Right renal pelvis (tissue), 4 donors: ENCODE data around the gene IMPG2. TPM values are rescaled to one million over a fixed set of nuclear protein-coding genes. Genes with fewer than 3 reads are reported as not detected.

Source experiments
- DNase-seq, 4 donors: peaks; one replicate each; pipeline ENCODE4 v3.0.0-alpha.2; 2013; ENCODE audit warnings: low read depth in 4 of 4, low spot score in 3 of 4, missing footprints in 1 of 4
- polyA plus RNA-seq, 4 donors: library from polyadenylated mRNA; unstranded; fragments of 120-200 nt; gene quantifications; one replicate each; pipeline ENCODE4 v1.2.1, GENCODE V29; 2013; ENCODE audit not compliant: insufficient read length in 4 of 4

Gene IMPG2
- polyA plus RNA-seq, 4 donors, result 0.29 to 0.63 (median 0.47) TPM

DNA sequence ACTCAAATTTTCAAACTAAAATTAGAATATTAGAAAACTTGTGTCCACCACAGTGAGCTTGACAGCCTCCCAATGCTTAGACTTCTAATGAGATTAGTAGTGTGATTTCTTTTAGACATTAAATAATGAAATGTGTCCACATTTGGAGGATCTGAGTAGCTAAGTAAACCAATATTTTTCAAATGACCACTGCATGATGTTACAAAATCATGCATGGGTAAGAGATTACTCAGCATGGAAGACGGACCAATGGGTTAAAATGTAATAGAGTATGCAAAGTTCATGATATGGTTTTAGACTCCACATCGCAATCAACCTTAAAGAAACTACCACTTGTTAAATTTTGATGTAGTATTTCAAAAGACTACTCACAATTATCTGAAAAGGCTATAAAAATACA lies 130.6 kb downstream of the IMPG2 start:
- no peak for DNase-seq

GRCh38 chr3:101189176-101189575 lies 131.2 kb downstream of the IMPG2 start:
- no peak for DNase-seq

- DNase-seq, result no peak
These were observed 135.0 kb downstream of the IMPG2 start for GRCh38 chr3:101185341-101185740.

- no peak for DNase-seq
These were observed 136.3 kb downstream of the IMPG2 start for GRCh38 chr3:101184111-101184510.

DNA sequence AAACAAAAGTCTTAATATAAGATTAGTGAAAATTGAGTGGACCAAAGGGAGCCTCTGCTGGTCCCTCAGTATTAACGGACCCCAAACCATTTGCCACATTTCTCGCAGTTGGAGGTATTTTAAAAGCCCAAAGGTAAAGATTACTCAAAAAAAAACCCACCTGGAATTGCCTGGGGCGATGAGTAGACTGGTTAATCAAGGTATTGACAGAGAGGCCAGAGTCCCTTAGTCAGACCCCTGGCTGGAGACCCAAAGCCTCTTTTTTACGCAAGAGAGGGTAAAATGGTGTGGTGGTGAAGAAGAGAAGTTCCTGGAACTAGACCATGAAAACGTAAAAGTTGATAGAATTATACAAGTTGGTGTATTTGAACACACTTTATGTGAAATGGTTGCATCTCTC lies 137.2 kb downstream of the IMPG2 start:
- no peak for DNase-seq

DNA sequence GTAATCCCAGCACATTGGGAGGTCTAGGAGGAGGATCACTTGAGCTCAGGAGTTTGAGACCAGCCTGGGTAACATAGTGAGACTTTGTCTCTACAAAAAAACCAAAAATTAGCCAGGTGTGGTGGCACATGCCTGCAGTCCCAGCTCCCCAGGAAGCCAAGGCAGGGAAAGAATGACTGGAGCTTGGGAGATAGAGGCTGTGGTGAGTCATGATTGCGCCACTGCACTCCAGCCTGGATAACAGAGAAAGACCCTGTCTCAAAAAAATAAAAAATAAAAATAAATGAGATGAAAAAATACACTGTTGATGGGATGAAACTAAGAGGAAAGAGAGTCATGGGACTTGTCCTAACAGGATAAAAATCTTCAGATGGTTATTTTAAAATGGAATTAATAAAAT lies 137.6 kb downstream of the IMPG2 start:
- no peak for DNase-seq

DNA sequence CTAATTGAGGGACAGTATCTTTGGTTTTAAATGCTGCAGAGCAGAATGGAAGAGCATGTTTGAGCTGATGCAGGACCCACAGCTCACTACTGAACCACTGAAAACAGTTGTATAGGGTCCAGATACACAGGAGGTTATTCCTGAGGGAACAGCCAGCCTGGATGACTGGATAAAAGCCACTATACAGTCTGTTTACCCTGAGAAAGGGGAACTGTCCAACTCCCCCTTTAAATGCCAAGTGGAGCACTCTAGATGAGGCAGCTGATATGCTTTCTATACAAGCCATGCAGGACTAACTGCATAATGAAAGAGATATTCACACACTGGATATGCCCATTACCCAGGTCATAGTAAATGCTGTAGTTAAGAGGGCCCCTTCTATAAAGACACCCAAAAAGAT lies 138.6 kb downstream of the IMPG2 start:
- no peak for DNase-seq

GRCh38 chr3:101179637-101180036 lies 140.7 kb downstream of the IMPG2 start:
- DNase-seq, result no peak

DNA sequence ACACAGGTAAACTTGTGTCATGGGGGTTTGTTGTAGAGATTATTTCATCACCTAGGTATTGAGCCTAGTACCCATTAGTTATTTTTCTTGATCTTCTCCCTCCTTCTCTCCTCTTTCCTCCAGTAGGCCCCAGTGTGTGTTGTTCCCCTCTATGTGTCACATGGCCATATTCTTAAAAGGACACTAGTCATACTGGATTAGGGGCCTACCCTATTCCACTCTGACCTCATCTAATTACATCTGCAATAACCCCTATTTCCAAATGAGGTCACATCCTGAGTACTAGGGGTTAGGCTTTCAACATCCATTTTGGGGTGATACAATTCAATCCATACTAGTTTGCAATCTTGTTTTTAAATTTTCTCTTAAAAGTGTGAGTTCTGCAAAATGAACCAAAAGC lies 142.8 kb downstream of the IMPG2 start:
- no peak for DNase-seq

Other genes starting within 250 kb of the IMPG2 start
- 10 to 100 TPM; 59.6 to 85.8 (median 80.2) TPM for gene SENP7, start 192.6 kb upstream of the IMPG2 start, polyA plus RNA-seq
- gene TRMT10C, start 241.3 kb upstream of the IMPG2 start, polyA plus RNA-seq, result 10 to 100 TPM; 32.1 to 43.5 (median 41.2) TPM